HFFc6 (cell line): ENCODE data around the gene LEF1. TPM values are rescaled to one million over a fixed set of nuclear protein-coding genes. Genes with fewer than 3 reads are reported as not detected.
"Not testable (repeated sequence)": the region's sequence is repeated elsewhere in the genome, so short reads cannot be mapped to it uniquely, and the experiment has no call there.

Experiments
- DNase-seq: peaks from one replicate; pipeline ENCODE4 v3.0.0-alpha.2; 2018
- H3K27ac Mint-ChIP-seq: 2 replicates; pipeline ENCODE4 v1.8.0; 2020; ENCODE audit warnings: mild to moderate bottlenecking, mixed read lengths
- H3K27me3 Mint-ChIP-seq: 2 replicates; pipeline ENCODE4 v1.8.0; 2021; ENCODE audit warnings: mild to moderate bottlenecking, moderate library complexity, mixed read lengths; ENCODE audit not compliant: insufficient read depth
- H3K36me3 Mint-ChIP-seq: 2 replicates; pipeline ENCODE4 v1.8.0; 2021; ENCODE audit warnings: low read depth, mixed read lengths
- H3K4me1 Mint-ChIP-seq: 2 replicates; pipeline ENCODE4 v1.8.0; 2020; ENCODE audit warnings: low read depth, mixed read lengths
- H3K4me3 Mint-ChIP-seq: 2 replicates; pipeline ENCODE4 v1.8.0; 2020; ENCODE audit warnings: mild to moderate bottlenecking, moderate library complexity, mixed read lengths
- H3K9me3 Mint-ChIP-seq: 2 replicates; pipeline ENCODE4 v1.8.0; 2020; ENCODE audit warnings: mild to moderate bottlenecking, mixed read lengths
- total RNA-seq, 6 experiments: library from RNA; stranded (reverse); fragmentation: NEBNext Ultra II Directional; extraction: Animal tissue kit (Norgen Biotek cat#: 25700); gene quantifications; 2 replicates in 1 of 6; 3 replicates in 5 of 6; pipeline ENCODE4 v1.2.3, GENCODE V29; 2021
- TF ChIP-seq, protein P1 (sequence below): fragments of 200-600 bp; sonication (generic); IDR thresholded peaks from 2 replicates; pipeline ENCODE4 v1.5.0; 2021; ENCODE audit warnings: antibody characterized with exemption, mild to moderate bottlenecking

The LEF1 gene
- total RNA-seq, 6 experiments from 2014 or later = 0.22 to 0.37 (median 0.31) TPM; not detected in 3

DNA sequence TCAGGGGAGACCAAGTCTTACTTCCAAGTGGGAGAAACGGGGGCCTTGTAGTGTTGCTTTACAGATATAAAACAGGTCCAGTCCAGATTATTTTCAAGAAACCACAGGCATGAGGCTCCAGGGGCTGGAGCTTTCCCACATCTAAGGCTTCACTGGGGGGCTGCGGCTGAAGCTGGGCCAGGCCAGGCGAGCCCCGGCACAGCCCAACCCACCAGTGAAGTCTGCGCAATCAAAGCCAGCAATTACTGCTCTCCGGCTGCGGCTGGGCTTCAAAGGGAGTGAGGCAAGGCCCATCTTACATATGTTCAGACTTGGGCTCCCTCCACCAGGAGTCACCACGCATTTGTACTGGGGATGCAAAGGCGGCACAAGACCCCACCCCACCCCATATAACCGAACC is 117.4 kb downstream of the LEF1 start:
- Mint-ChIP-seq H3K27ac (no peak overlapping the region), H3K36me3 (no peaks in the 10 kb centered on the region), H3K27me3 (peaks cover 4% of the 10 kb centered on the region), H3K9me3 (no peaks in the 10 kb centered on the region), H3K4me3 (no peak overlapping the region), H3K4me1 (no peaks in the 10 kb centered on the region; the same call in 1 of the 2 replicates)
- DNase-seq = no peak
- TF ChIP-seq, protein P1, sequence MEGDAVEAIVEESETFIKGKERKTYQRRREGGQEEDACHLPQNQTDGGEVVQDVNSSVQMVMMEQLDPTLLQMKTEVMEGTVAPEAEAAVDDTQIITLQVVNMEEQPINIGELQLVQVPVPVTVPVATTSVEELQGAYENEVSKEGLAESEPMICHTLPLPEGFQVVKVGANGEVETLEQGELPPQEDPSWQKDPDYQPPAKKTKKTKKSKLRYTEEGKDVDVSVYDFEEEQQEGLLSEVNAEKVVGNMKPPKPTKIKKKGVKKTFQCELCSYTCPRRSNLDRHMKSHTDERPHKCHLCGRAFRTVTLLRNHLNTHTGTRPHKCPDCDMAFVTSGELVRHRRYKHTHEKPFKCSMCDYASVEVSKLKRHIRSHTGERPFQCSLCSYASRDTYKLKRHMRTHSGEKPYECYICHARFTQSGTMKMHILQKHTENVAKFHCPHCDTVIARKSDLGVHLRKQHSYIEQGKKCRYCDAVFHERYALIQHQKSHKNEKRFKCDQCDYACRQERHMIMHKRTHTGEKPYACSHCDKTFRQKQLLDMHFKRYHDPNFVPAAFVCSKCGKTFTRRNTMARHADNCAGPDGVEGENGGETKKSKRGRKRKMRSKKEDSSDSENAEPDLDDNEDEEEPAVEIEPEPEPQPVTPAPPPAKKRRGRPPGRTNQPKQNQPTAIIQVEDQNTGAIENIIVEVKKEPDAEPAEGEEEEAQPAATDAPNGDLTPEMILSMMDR = no peak

DNA sequence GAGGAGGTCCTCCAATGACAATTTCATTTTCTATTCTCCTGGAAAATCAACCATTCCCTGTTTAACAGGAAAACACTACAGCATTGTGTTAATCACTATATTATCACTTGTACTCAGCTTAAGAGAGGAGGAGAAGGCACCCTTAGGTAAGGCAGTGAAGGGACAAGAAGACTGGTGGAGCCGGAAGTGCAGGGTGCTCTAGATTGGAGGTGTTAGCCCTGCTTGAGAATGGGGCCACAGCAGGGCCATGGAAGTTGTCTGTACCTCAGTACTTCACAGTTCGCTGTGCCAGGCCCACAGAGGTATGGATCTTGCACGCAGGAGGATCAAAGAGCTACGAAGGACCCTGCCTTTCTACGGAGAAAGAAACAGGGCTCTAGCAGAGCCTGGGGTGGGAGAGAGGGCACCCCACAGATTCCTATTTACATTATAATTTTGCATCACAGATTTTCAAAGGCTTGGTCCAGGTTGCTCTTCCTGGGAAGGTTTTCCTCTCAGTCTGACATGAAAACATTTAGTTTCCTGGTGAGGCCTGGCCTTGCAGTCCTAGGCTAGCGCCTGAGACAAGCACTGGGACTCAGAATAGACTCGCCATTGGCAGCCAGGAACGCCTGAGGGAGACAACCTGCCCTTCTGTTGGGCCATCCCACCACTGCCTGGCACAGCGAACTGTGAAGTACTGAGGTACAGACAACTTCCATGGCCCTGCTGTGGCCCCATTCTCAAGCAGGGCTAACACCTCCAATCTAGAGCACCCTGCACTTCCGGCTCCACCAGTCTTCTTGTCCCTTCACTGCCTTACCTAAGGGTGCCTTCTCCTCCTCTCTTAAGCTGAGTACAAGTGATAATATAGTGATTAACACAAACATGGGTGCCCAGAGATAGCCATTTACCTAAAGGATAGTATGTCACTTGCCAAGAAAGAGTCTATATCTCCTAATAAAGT is 118.3 kb downstream of the LEF1 start:
- not testable (repeated sequence) for H3K4me1 Mint-ChIP-seq, H3K9me3 Mint-ChIP-seq, H3K27ac Mint-ChIP-seq, H3K4me3 Mint-ChIP-seq, H3K36me3 Mint-ChIP-seq, H3K27me3 Mint-ChIP-seq, DNase-seq

DNA sequence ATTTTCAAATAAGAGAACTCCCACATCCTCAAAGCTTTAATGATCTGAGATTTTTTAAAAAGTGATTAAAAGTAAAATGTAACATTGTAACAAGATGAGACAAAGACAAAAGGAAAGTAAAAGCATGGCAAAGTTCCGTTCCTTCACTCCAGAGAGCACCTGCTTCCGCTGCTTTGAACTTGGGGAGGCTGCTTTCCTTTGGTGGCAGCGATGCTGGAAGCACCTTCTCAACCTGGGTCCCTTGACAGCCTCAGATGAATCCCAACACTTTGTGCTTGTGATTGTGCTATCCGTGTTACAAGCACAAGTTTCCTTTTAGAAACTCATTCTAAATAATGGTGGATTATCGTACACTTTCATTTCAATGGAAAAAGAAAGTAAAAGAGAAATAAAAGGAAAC is 119.3 kb downstream of the LEF1 start:
- TF ChIP-seq, protein P1 = no peak
- Mint-ChIP-seq H3K27me3 (peaks cover 4% of the 10 kb centered on the region), H3K4me3 (no peak overlapping the region), H3K27ac (no peak overlapping the region), H3K9me3 (no peaks in the 10 kb centered on the region), H3K36me3 (no peaks in the 10 kb centered on the region), H3K4me1 (peaks cover 15% of the 10 kb centered on the region)
- no peak for DNase-seq

DNA sequence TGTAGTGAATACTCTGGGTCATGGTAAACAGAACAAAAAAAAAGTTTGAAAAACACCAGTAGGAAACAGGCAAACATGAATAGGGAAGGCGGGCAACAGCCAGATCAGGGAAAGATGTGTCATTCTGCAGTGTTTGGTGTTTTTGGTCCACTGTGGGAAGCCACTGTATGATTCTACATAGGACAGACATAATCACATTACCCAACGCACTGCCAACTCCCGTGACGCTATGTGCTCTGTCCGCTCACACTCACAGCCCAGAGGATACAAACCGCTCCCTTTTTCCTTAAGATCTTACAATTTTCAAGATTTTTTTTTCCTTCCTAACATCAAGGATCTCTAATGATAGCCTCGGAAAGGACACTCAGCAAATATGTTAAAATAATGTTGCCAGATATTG is 119.7 kb downstream of the LEF1 start:
- H3K4me3 Mint-ChIP-seq = no peak overlapping the region
- TF ChIP-seq, protein P1 = no peak
- DNase-seq = no peak
- H3K9me3 Mint-ChIP-seq = no peaks in the 10 kb centered on the region
- H3K27ac Mint-ChIP-seq = no peak overlapping the region
- H3K27me3 Mint-ChIP-seq = peaks cover 4% of the 10 kb centered on the region
- H3K4me1 Mint-ChIP-seq = peaks cover 15% of the 10 kb centered on the region
- H3K36me3 Mint-ChIP-seq = no peaks in the 10 kb centered on the region

DNA sequence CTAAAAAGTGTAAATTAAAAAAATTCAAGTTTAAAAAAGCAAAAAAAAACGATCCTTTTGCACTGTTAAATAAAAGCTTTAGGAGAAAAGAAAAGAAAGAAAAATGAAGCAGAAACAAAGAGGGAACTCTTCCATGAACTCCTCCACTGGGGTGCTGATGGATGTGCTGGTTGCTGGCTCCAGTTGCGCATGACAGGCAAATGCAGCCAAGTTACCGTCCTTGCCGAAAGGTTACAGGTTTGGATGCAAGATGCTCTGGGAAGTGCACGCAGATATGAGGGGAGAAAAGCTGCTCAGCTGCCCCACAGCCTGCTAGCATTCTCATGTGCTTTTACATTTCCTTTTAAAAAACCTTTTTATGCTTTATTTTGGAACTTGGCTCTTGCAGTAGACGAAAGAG is 120.6 kb downstream of the LEF1 start:
- no peak for DNase-seq
- H3K27me3 Mint-ChIP-seq = peaks cover 4% of the 10 kb centered on the region
- no peaks in the 10 kb centered on the region for H3K36me3 Mint-ChIP-seq
- no peak overlapping the region for H3K27ac Mint-ChIP-seq
- TF ChIP-seq, protein P1 = no peak
- peaks cover 15% of the 10 kb centered on the region for H3K4me1 Mint-ChIP-seq
- no peaks in the 10 kb centered on the region for H3K9me3 Mint-ChIP-seq
- H3K4me3 Mint-ChIP-seq = no peak overlapping the region

DNA sequence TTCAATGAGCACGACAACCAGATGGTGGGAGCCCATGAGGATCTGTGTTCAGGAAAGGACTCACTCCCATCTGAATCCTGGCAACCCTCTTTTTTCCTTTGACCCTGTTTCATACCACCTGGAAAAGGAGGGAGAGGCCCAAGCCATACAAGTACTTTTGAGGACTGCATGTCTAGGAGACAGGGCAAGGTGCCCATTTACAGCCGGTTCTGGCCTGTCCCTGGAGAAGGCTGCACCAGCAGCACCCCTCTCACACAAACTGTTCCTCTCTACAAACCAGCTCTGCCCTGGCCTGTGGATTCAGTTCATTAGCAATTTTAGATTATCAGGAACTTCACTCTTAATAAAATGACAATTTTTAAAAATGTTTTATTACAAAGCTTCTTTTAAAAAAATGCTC is 121.5 kb downstream of the LEF1 start:
- H3K27ac Mint-ChIP-seq = no peak overlapping the region
- H3K4me1 Mint-ChIP-seq = peaks cover 15% of the 10 kb centered on the region
- H3K36me3 Mint-ChIP-seq = no peaks in the 10 kb centered on the region
- H3K27me3 Mint-ChIP-seq = peaks cover 4% of the 10 kb centered on the region
- no peak overlapping the region for H3K4me3 Mint-ChIP-seq
- DNase-seq = no peak
- TF ChIP-seq, protein P1 = no peak
- H3K9me3 Mint-ChIP-seq = no peaks in the 10 kb centered on the region
